ENCODE results near the gene SLX4IP. TPM values are rescaled to one million over a fixed set of nuclear protein-coding genes. Genes with fewer than 3 reads are reported as not detected.
A peak's percentile ranks its signal among the peaks of the same experiment; 100 is the strongest.

The SLX4IP gene
- total RNA-seq, 4 donors from 2014 or later: 6.3 to 8.3 (median 7.4) TPM

- Histone ChIP-seq H3K4me3 (replicated peaks in 1 of 3) (no peak overlapping the region), H3K4me1 (peaks cover 54 to 84% of the 10 kb centered on the region in 2 donors), H3K36me3 (peaks cover 11 to 37% of the 10 kb centered on the region in 2 donors), H3K27ac (peak overlapping the region; percentile 79 to 93 (median 86)), H3K27me3 (no peaks in the 10 kb centered on the region), H3K9me3 (no peaks in the 10 kb centered on the region)
- peak; percentile 57 to 67 for DNase-seq
- intact Hi-C loops (cut with DNase I): no loop called here
- 22 to 25% methylated on average over 13 of the region's 13 CpGs for WGBS, 2 donors
- no peak for TF ChIP-seq POLR2A (IDR thresholded peaks at IDR 0.05)
- no peak for TF ChIP-seq CTCF (IDR thresholded peaks at IDR 0.05)
These were observed 218.6 kb downstream of the SLX4IP start for GRCh38 chr20:10653599-10654249.

GRCh38 chr20:10654250-10654610 is 219.1 kb downstream of the SLX4IP start:
- H3K27me3 ChIP-seq: no peaks in the 10 kb centered on the region
- peak overlapping the region; percentile 79 to 93 (median 86) for H3K27ac ChIP-seq
- TF ChIP-seq POLR2A (IDR thresholded peaks at IDR 0.05) (no peak), CTCF (IDR thresholded peaks at IDR 0.05) (no peak)
- H3K36me3 ChIP-seq: peaks cover 6 to 32% of the 10 kb centered on the region in 2 donors
- DNase-seq: no peak
- H3K4me1 ChIP-seq: peaks cover 59 to 90% of the 10 kb centered on the region in 2 donors
- no peaks in the 10 kb centered on the region for H3K9me3 ChIP-seq
- intact Hi-C loops (cut with DNase I): no loop called here
- H3K4me3 ChIP-seq (replicated peaks in 1 of 3): no peak overlapping the region

GRCh38 chr20:10654630-10655029 is 219.5 kb downstream of the SLX4IP start:
- peaks cover 2 to 29% of the 10 kb centered on the region in 2 donors for H3K36me3 ChIP-seq
- intact Hi-C loops (cut with DNase I): no loop called here
- peak; percentile 76 for DNase-seq

GRCh38 chr20:10655720-10656669 is 220.9 kb downstream of the SLX4IP start:
- WGBS, 2 donors: 87 to 88% methylated on average over 15 of the region's 15 CpGs
- Histone ChIP-seq H3K27ac (peak overlapping the region in 2 of 3 donors; percentile 86 to 93), H3K9me3 (no peaks in the 10 kb centered on the region), H3K4me1 (peaks cover 73 to 97% of the 10 kb centered on the region in 2 donors), H3K27me3 (no peaks in the 10 kb centered on the region), H3K36me3 (peaks cover 0 to 15% of the 10 kb centered on the region in 2 donors), H3K4me3 (replicated peaks in 1 of 3) (no peak overlapping the region)
- intact Hi-C loops (cut with DNase I): no loop called here
- no peak for DNase-seq
- TF ChIP-seq POLR2A (IDR thresholded peaks at IDR 0.05): no peak
- TF ChIP-seq CTCF (IDR thresholded peaks at IDR 0.05): no peak

More at GRCh38 chr20:10654630-10655029, 219.5 kb downstream of the SLX4IP start:
- Histone ChIP-seq H3K27ac (peak overlapping the region; percentile 79 to 93 (median 86)), H3K27me3 (no peaks in the 10 kb centered on the region), H3K9me3 (no peaks in the 10 kb centered on the region), H3K4me3 (replicated peaks in 1 of 3) (no peak overlapping the region), H3K4me1 (peaks cover 61 to 94% of the 10 kb centered on the region in 2 donors)
- WGBS, 2 donors: 20 to 28% methylated on average over 7 of the region's 7 CpGs
- TF ChIP-seq POLR2A (IDR thresholded peaks at IDR 0.05) (peak in 1 of 2 donors; percentile 43), CTCF (IDR thresholded peaks at IDR 0.05) (peak in 1 of 6 experiments; percentile 1)
